Measurements from ENCODE around the gene CTNND2. TPM values are rescaled to one million over a fixed set of nuclear protein-coding genes. Genes with fewer than 3 reads are reported as not detected.

Gene CTNND2
- polyA plus RNA-seq, 1 experiment: not detected

- Histone ChIP-seq H3K9me3 (ENCODE audit: control insufficient read depth, insufficient read depth, low read length) (peaks cover 11% of the 10 kb centered on the region), H3K4me3 (ENCODE audit: low read depth, low read length) (no peak overlapping the region), H3K27ac (ENCODE audit: low read depth, low read length) (no peak overlapping the region), H3K27me3 (ENCODE audit: control insufficient read depth, insufficient read depth, low read length) (no peaks in the 10 kb centered on the region)
- no peak for DNase-seq (ENCODE audit: low read depth, low spot score)
- POLR2A ChIA-PET: no interaction called here
- CTCF ChIA-PET: no interaction called here
- no peak for TF ChIP-seq CTCF (IDR thresholded peaks at IDR 0.05; ENCODE audit: low read depth, low read length)
These were observed 216.7 kb downstream of the CTNND2 start for GRCh38 chr5:11687498-11687897.

GRCh38 chr5:11684607-11685006, 219.6 kb downstream of the CTNND2 start:
- no peak for TF ChIP-seq CTCF (IDR thresholded peaks at IDR 0.05; ENCODE audit: low read depth, low read length)
- CTCF ChIA-PET: no interaction called here
- Histone ChIP-seq H3K27me3 (ENCODE audit: control insufficient read depth, insufficient read depth, low read length) (no peaks in the 10 kb centered on the region), H3K27ac (ENCODE audit: low read depth, low read length) (no peak overlapping the region), H3K4me3 (ENCODE audit: low read depth, low read length) (no peak overlapping the region), H3K9me3 (ENCODE audit: control insufficient read depth, insufficient read depth, low read length) (peaks cover 9% of the 10 kb centered on the region)
- POLR2A ChIA-PET: no interaction called here
- no peak for DNase-seq (ENCODE audit: low read depth, low spot score)

GRCh38 chr5:11683666-11684065, 220.6 kb downstream of the CTNND2 start:
- CTCF ChIA-PET: no interaction called here
- Histone ChIP-seq H3K9me3 (ENCODE audit: control insufficient read depth, insufficient read depth, low read length) (peaks cover 11% of the 10 kb centered on the region), H3K27ac (ENCODE audit: low read depth, low read length) (no peak overlapping the region), H3K4me3 (ENCODE audit: low read depth, low read length) (no peak overlapping the region), H3K27me3 (ENCODE audit: control insufficient read depth, insufficient read depth, low read length) (no peaks in the 10 kb centered on the region)
- no peak for DNase-seq (ENCODE audit: low read depth, low spot score)
- POLR2A ChIA-PET: no interaction called here
- TF ChIP-seq CTCF (IDR thresholded peaks at IDR 0.05; ENCODE audit: low read depth, low read length): no peak

GRCh38 chr5:11681796-11682195, 222.4 kb downstream of the CTNND2 start:
- POLR2A ChIA-PET: no interaction called here
- DNase-seq (ENCODE audit: low read depth, low spot score): no peak
- CTCF ChIA-PET: no interaction called here
- TF ChIP-seq CTCF (IDR thresholded peaks at IDR 0.05; ENCODE audit: low read depth, low read length): no peak
- H3K9me3 ChIP-seq (ENCODE audit: control insufficient read depth, insufficient read depth, low read length): peaks cover 7% of the 10 kb centered on the region
- H3K27me3 ChIP-seq (ENCODE audit: control insufficient read depth, insufficient read depth, low read length): no peaks in the 10 kb centered on the region
- H3K27ac ChIP-seq (ENCODE audit: low read depth, low read length): no peak overlapping the region
- no peak overlapping the region for H3K4me3 ChIP-seq (ENCODE audit: low read depth, low read length)

- CTCF ChIA-PET: no interaction called here
- Histone ChIP-seq H3K27me3 (ENCODE audit: control insufficient read depth, insufficient read depth, low read length) (no peaks in the 10 kb centered on the region), H3K4me3 (ENCODE audit: low read depth, low read length) (no peak overlapping the region), H3K9me3 (ENCODE audit: control insufficient read depth, insufficient read depth, low read length) (peaks cover 5% of the 10 kb centered on the region), H3K27ac (ENCODE audit: low read depth, low read length) (no peak overlapping the region)
- DNase-seq (ENCODE audit: low read depth, low spot score): no peak
- no peak for TF ChIP-seq CTCF (IDR thresholded peaks at IDR 0.05; ENCODE audit: low read depth, low read length)
- POLR2A ChIA-PET: no interaction called here
These were observed 224.6 kb downstream of the CTNND2 start for GRCh38 chr5:11679676-11680075.
